Kidney (tissue), 14 donors: ENCODE measurements around the gene CSPG4. TPM values are rescaled to one million over a fixed set of nuclear protein-coding genes. Genes with fewer than 3 reads are reported as not detected.
"Not testable (repeated sequence)": the region's sequence is repeated elsewhere in the genome, so short reads cannot be mapped to it uniquely, and the experiment has no call there.

Experiments used
- DNase-seq, 5 donors: peaks; one replicate each; pipeline ENCODE4 v3.0.0-alpha.2; 2013 to 2020
- FAIRE-seq: peaks from 2 replicates; lab custom pipeline; 2012; peaks lifted over from hg19 to GRCh38; lab: Jason Lieb, UNC
- H3K27ac ChIP-seq, 2 donors: one replicate each; pipeline ENCODE4 v1.7.0; 2013; ENCODE audit warnings: low read depth in 2 of 2, low read length in 2 of 2, inconsistent platforms in 1 of 2
- H3K27me3 ChIP-seq: one replicate; pipeline ENCODE4 v1.7.1; 2013; ENCODE audit warnings: low read length, inconsistent platforms; ENCODE audit not compliant: control insufficient read depth, insufficient read depth
- H3K36me3 ChIP-seq, 3 donors: one replicate each; pipeline versions ENCODE4 v1.7.0 to v1.7.1; 2013; ENCODE audit warnings: low read length in 3 of 3, control low read depth in 1 of 3, inconsistent platforms in 1 of 3; ENCODE audit not compliant: insufficient read depth in 3 of 3, control insufficient read depth in 2 of 3
- H3K4me1 ChIP-seq, 3 donors: one replicate each; pipeline versions ENCODE4 v1.7.0 to v1.7.1; 2013; ENCODE audit warnings: low read length in 3 of 3, inconsistent platforms in 1 of 3, low read depth in 1 of 3; ENCODE audit not compliant: control insufficient read depth in 2 of 3, insufficient read depth in 2 of 3
- H3K4me3 ChIP-seq, 3 donors: one replicate each; pipeline versions ENCODE4 v1.7.0 to v1.8.1; 2013; ENCODE audit warnings: low read length in 3 of 3, control low read depth in 1 of 3, inconsistent platforms in 1 of 3
- H3K9ac ChIP-seq, 3 donors: one replicate each; pipeline versions ENCODE4 v1.7.0 to v1.7.1; 2013; ENCODE audit warnings: low read length in 3 of 3, control low read depth in 1 of 3, inconsistent platforms in 1 of 3
- H3K9me3 ChIP-seq, 3 donors: one replicate each; pipeline versions ENCODE4 v1.7.0 to v1.7.1; 2013; ENCODE audit warnings: low read length in 3 of 3, control low read depth in 1 of 3, inconsistent platforms in 1 of 3; ENCODE audit not compliant: control insufficient read depth in 2 of 3, insufficient read depth in 1 of 3
- intact Hi-C: fragments of 100-400 bp; cut with DNase I; formaldehyde crosslinking; loops from one replicate; pipeline ENCODE4 v1.11.1; 2022
- polyA plus RNA-seq: library from polyadenylated mRNA; stranded (reverse); fragments of 350-450 nt; fragmentation: Illumina TruSeq; extraction: RNeasy Lipid Tissue Mini Kit (QIAGEN cat#74804); gene quantifications from one replicate; pipeline ENCODE4 v1.2.3, GENCODE V29; 2014; ENCODE audit warnings: low read depth, low replicate concordance; ENCODE audit not compliant: insufficient read depth
- total RNA-seq: library from RNA; stranded (reverse); fragmentation: NEBNext Ultra II Directional; extraction: Animal tissue kit (Norgen Biotek cat#: 25700); gene quantifications from one replicate; pipeline ENCODE4 v1.2.1, GENCODE V29; 2021
- TF ChIP-seq, protein P1 (sequence below): IDR thresholded peaks from 3 replicates; pipeline ENCODE4 v1.5.1; 2012; ENCODE audit warnings: mild to moderate bottlenecking, moderate library complexity, borderline replicate concordance; ENCODE audit not compliant: insufficient read depth; ENCODE audit errors: extremely low read depth
- donor health status: control.
- donor health status: control.
- donor health status: control.
- donor health status: control.
- donor health status: control.
- donor health status: DM: yes; HTN: yes; CAD: no.
- donor health status: Normal renal cell carcinoma (clear cell type).

CSPG4 gene
- total and polyA plus RNA-seq, 2 donors from 2014 or later = 4.4 to 30.7 TPM

DNA sequence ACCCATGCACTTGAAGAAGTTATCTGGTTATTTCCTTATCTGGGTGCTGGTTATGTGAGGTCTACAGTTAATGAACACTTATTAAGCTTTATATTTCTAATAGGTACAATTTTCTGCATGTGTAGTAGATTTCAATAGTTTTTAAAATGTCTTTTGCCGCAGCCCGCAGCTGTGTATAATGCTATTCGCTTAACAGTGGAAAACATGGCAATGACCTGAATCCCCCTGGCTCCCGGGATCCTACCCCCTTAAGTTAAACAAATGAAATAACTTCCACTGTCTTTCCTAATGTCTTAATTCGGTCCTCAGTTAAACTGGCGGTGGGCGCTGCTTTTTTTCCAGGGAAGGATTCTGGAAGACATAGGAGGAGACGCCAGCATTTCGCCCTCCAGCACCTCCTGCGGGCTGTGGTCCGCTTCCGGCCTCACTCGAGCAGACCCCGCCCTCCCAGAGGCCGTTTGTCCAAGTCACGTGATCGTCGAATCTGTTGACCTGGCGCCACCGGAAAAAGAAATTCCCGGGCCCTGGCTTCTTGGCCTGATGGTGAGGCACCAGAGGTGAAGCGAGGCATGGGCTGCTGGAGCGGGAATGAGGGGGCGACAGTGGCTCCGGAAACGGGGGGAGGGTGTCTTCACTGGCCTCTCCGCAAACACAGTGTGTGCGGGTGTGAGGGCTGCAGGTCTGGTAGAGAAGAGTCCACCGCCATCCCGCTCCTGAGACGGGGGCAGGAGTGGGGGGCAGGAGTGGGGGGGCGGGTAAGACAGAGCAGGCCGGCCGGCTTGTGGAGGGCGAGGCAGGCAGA lies 45.6 kb upstream of the CSPG4 start:
- Histone ChIP-seq H3K4me1 (no peaks in the 10 kb centered on the region), H3K9ac (peak overlapping the region; percentile 15 to 40 (median 27)), H3K27ac (peak overlapping the region in 1 of 2 donors; percentile 51), H3K4me3 (peak overlapping the region; percentile 44 to 73 (median 59)), H3K9me3 (no peaks in the 10 kb centered on the region), H3K27me3 (no peaks in the 10 kb centered on the region), H3K36me3 (no peaks in the 10 kb centered on the region)
- intact Hi-C loops = no loop called here
- TF ChIP-seq, protein P1, sequence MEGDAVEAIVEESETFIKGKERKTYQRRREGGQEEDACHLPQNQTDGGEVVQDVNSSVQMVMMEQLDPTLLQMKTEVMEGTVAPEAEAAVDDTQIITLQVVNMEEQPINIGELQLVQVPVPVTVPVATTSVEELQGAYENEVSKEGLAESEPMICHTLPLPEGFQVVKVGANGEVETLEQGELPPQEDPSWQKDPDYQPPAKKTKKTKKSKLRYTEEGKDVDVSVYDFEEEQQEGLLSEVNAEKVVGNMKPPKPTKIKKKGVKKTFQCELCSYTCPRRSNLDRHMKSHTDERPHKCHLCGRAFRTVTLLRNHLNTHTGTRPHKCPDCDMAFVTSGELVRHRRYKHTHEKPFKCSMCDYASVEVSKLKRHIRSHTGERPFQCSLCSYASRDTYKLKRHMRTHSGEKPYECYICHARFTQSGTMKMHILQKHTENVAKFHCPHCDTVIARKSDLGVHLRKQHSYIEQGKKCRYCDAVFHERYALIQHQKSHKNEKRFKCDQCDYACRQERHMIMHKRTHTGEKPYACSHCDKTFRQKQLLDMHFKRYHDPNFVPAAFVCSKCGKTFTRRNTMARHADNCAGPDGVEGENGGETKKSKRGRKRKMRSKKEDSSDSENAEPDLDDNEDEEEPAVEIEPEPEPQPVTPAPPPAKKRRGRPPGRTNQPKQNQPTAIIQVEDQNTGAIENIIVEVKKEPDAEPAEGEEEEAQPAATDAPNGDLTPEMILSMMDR = no peak
- DNase-seq = peak; percentile 94 to 98 (median 95)
- no peak for FAIRE-seq

DNA sequence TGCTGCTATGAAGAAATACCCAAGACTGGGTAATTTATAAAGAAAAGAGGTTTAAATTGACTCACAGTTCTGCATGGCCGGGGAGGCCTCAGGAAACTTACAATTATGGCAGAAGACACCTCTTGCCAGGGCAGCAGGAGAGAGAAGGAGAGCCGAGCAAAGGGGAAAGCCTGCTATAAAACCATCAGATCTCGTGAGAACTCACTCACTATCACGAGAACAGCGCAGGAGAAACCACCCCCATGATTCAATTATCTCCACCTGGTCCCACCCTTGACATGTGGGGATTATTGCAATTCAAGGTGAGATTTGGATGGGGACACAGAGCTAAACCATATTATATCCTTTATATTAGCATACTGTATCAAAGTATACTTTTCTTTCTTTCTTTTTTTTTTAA lies 42.2 kb upstream of the CSPG4 start:
- H3K4me3 ChIP-seq, H3K27me3 ChIP-seq, DNase-seq, H3K27ac ChIP-seq, FAIRE-seq, H3K36me3 ChIP-seq, H3K4me1 ChIP-seq, H3K9me3 ChIP-seq, intact Hi-C loops, H3K9ac ChIP-seq: not testable (repeated sequence)

DNA sequence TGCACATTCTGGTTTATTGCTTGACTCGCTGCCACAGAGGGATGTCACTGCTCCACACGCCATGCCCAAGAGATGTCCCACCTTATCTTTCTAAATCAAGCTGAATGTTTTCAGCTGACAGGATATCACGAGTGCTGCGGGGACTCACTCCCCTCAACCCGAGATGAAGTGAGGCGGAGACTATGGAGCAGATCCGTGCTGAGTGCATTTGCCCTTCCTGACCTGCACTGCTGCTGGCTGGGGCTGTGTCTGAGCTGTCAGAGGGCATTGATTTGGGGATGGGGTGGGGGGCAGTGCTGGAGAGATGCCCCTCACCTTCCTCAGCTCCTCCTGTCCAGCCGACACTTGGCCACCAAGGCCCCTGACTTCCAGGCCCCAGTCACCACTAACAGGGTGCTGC lies 40.5 kb upstream of the CSPG4 start:
- FAIRE-seq (no peak), DNase-seq (peak in 1 of 5 donors; percentile 30)
- Histone ChIP-seq H3K27me3 (no peaks in the 10 kb centered on the region), H3K4me1 (no peaks in the 10 kb centered on the region), H3K36me3 (no peaks in the 10 kb centered on the region), H3K4me3 (no peak overlapping the region), H3K27ac (no peak overlapping the region), H3K9me3 (no peaks in the 10 kb centered on the region), H3K9ac (no peak overlapping the region)
- TF ChIP-seq, protein P1 = no peak
- intact Hi-C loops = no loop called here

DNA sequence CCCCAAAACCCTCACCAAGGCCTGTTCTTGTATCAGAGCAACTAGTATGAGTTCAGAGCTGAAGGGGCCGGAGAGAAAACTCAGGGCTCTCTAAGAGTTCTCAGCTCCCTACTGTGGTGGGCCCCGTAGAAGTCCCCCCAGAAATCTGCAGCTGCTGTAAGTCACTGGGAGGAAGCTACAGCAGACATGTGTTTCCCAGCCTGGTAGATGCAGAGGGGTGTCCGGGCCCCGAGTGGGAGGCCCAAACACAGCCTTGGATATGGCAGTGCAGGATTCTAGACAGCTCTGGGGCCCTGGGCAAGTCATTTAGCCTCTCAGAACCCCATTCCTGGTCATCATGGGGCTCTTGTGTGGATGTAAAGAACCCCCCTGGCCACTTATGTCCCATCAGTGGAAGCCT lies 39.2 kb upstream of the CSPG4 start:
- H3K36me3 ChIP-seq = no peaks in the 10 kb centered on the region
- H3K4me1 ChIP-seq = no peaks in the 10 kb centered on the region
- TF ChIP-seq, protein P1 = no peak
- intact Hi-C loops = no loop called here
- H3K9ac ChIP-seq = no peak overlapping the region
- DNase-seq (no peak), FAIRE-seq (no peak)
- no peaks in the 10 kb centered on the region for H3K27me3 ChIP-seq
- H3K9me3 ChIP-seq = no peaks in the 10 kb centered on the region
- H3K4me3 ChIP-seq = no peak overlapping the region
- H3K27ac ChIP-seq = no peak overlapping the region
